ENCODE results near the gene IL36B.

GRCh38 chr2:113075600-113075999, 22.9 kb upstream of the IL36B start:
- no peak for TF ChIP-seq CTCF (conservative IDR thresholded peaks at IDR 0.05 in 1 of 2, IDR thresholded peaks at IDR 0.05 in 1 of 2; ENCODE audit: extremely low read depth in 1 of 2, insufficient read depth in 1 of 2, low read depth in 1 of 2, low read length in 2 of 2)
- no peak for TF ChIP-seq EZH2 (IDR thresholded peaks at IDR 0.05; ENCODE audit: borderline replicate concordance, low read length)
